T47D (cell line): Measurements from ENCODE around the gene OR10H1.
"Not testable (repeated sequence)": the region's sequence is repeated elsewhere in the genome, so short reads cannot be mapped to it uniquely, and the experiment has no call there.

ENCODE experiments used
- DNase-seq, 2 experiments: peaks; one replicate each; pipeline versions ENCODE4 v3.0.0 to v3.0.0-alpha.2; 2011 to 2012; ENCODE audit warnings: low read depth in 1 of 2, low spot score in 1 of 2
- JUND ChIP-seq: IDR thresholded peaks from 2 replicates; pipeline ENCODE4 v1.6.1; 2012; ENCODE audit warnings: low read depth
- in situ Hi-C: cut with HindIII; loops from 2 replicates; pipeline ENCODE4 v1.10.0; 2016; ENCODE audit warnings: low sequenced_read_pairs, low pct_unique_long_range_greater_than_20kb

OR10H1 gene

GRCh38 chr19:15837221-15837731 is 21.8 kb upstream of the OR10H1 start:
- peak in 1 of 2 experiments; percentile 94 for DNase-seq
- in situ Hi-C loops, result no loop called here
- TF ChIP-seq JUND, result no peak

DNA sequence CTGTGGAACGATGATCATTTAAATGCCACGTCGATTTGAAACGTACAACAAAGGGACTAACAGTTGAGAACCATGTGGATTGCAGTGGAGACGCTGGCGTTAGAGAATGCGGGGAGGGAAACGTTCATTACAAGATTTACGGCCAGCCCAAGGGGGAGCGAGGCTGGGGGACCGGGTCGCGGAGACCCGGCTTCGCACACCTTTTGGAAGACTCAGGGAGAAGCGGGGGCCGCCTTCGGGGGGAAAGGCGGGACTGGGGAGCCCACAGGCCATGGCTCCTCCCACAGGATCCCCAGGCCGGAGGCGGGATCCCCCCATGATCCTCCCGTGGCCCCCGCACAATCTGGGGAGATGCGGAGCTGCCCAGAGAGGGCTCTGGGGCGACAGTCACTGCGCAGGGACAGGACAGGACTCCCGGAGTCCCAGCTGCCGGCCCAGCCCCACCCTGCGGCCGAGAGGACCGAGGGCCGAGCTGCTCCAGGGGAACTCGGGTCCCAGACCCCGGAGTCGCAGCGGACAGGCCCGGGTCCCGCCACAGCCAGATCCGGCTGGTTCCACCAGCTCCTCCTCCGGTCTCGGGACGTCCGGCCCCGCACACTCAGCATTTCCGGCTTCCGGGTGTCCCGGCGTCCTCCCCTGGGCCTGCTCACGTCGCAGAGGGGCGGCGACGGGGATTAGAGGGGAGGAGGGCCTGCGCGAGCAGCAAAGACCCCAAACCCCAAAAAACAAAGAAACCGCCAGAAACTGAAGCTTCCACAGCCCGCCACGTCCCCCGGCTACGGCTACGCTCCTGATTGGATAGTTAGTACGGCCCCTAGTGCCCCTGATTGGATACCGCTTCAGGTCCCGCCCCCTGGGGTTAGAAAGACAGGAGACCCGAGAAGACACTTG is 21.1 kb upstream of the OR10H1 start:
- in situ Hi-C loops, result no loop called here
- DNase-seq, result peak; percentile 70 to 97
- TF ChIP-seq JUND, result no peak

- DNase-seq, result peak in 1 of 2 experiments; percentile 15
- in situ Hi-C loops, result not testable (repeated sequence)
Measured at GRCh38 chr19:15835565-15836329, 20.3 kb upstream of the OR10H1 start.

GRCh38 chr19:15834232-15834631 is 18.8 kb upstream of the OR10H1 start:
- not testable (repeated sequence) for DNase-seq

GRCh38 chr19:15831626-15832025 is 16.2 kb upstream of the OR10H1 start:
- in situ Hi-C loops, result no loop called here
- TF ChIP-seq JUND, result no peak
- DNase-seq, result no peak

More at GRCh38 chr19:15834232-15834631, 18.8 kb upstream of the OR10H1 start:
- in situ Hi-C loops, result not testable (repeated sequence)

- no peak for DNase-seq
- no peak for TF ChIP-seq JUND
- in situ Hi-C loops, result no loop called here
Measured at GRCh38 chr19:15829786-15830185, 14.3 kb upstream of the OR10H1 start.

GRCh38 chr19:15829306-15829698 is 13.8 kb upstream of the OR10H1 start:
- TF ChIP-seq JUND, result no peak
- no peak for DNase-seq
- in situ Hi-C loops, result no loop called here

- peak in 1 of 2 experiments; percentile 38 for DNase-seq
- in situ Hi-C loops, result not testable (repeated sequence)
Measured at GRCh38 chr19:15828611-15829305, 13.3 kb upstream of the OR10H1 start.

- DNase-seq, result peak in 1 of 2 experiments; percentile 51
- in situ Hi-C loops, result no loop called here
- TF ChIP-seq JUND, result no peak
Measured at GRCh38 chr19:15828121-15828610, 12.7 kb upstream of the OR10H1 start.

GRCh38 chr19:15825753-15826152 is 10.3 kb upstream of the OR10H1 start:
- no peak for TF ChIP-seq JUND
- in situ Hi-C loops, result no loop called here

GRCh38 chr19:15820646-15821045 is 5.2 kb upstream of the OR10H1 start:
- no peak for TF ChIP-seq JUND
- in situ Hi-C loops, result no loop called here
- DNase-seq, result no peak

More at GRCh38 chr19:15825753-15826152, 10.3 kb upstream of the OR10H1 start:
- DNase-seq, result no peak

DNA sequence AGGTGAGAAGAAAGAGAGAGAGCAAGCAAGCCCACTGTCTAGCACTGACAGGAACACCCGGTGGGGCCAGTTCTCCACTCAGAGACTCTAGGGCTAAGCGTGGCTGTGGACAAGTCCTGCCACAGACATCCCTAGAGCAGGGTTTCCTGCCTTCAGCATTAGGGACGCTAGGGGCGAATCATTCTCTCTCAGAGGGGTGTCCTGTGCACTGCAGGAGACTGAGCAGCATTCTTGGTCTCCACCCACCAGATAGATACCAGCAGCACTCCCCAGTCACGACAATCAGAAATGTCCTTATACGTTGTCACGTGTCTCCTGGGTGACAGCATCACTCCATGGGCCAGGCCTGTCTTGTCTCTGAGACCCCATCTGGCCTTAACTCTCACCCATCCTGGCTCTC is 1.5 kb downstream of the OR10H1 start:
- TF ChIP-seq JUND, result no peak
- in situ Hi-C loops, result no loop called here
- DNase-seq, result no peak
